HG03095 (cell line): ENCODE results near the gene LLCFC1.

Experiments
- ATAC-seq: cut with Tn5 transposase; IDR thresholded peaks from one replicate; pipeline ENCODE4 v1.9.1; 2021; ENCODE audit warnings: moderate library complexity; ENCODE audit not compliant: unreplicated experiment

LLCFC1 gene

GRCh38 chr7:142910031-142910433, 29.3 kb upstream of the LLCFC1 start:
- no peak for ATAC-seq

- no peak for ATAC-seq
Measured at GRCh38 chr7:142910481-142910880, 28.8 kb upstream of the LLCFC1 start.

GRCh38 chr7:142913051-142913450, 26.2 kb upstream of the LLCFC1 start:
- ATAC-seq, result no peak

GRCh38 chr7:142913566-142913965, 25.7 kb upstream of the LLCFC1 start:
- no peak for ATAC-seq

GRCh38 chr7:142914121-142914520, 25.2 kb upstream of the LLCFC1 start:
- no peak for ATAC-seq

GRCh38 chr7:142915315-142915714, 24.0 kb upstream of the LLCFC1 start:
- ATAC-seq, result no peak

GRCh38 chr7:142916508-142916907, 22.8 kb upstream of the LLCFC1 start:
- ATAC-seq, result no peak

- no peak for ATAC-seq
Measured at GRCh38 chr7:142917447-142917846, 21.8 kb upstream of the LLCFC1 start.

GRCh38 chr7:142918901-142919300, 20.4 kb upstream of the LLCFC1 start:
- ATAC-seq, result no peak

GRCh38 chr7:142919656-142920055, 19.6 kb upstream of the LLCFC1 start:
- ATAC-seq, result no peak

GRCh38 chr7:142923391-142923790, 15.9 kb upstream of the LLCFC1 start:
- ATAC-seq, result no peak

- ATAC-seq, result no peak
Measured at GRCh38 chr7:142925413-142925812, 13.9 kb upstream of the LLCFC1 start.

- ATAC-seq, result no peak
Measured at GRCh38 chr7:142927085-142927745, 12.1 kb upstream of the LLCFC1 start.

GRCh38 chr7:142927949-142928348, 11.3 kb upstream of the LLCFC1 start:
- no peak for ATAC-seq

- ATAC-seq, result no peak
Measured at GRCh38 chr7:142930126-142930730, 9.1 kb upstream of the LLCFC1 start.

GRCh38 chr7:142932386-142933091, 6.7 kb upstream of the LLCFC1 start:
- no peak for ATAC-seq

GRCh38 chr7:142933092-142933475, 6.2 kb upstream of the LLCFC1 start:
- ATAC-seq, result no peak

- ATAC-seq, result no peak
Measured at GRCh38 chr7:142933624-142934023, 5.7 kb upstream of the LLCFC1 start, which contains the start of gene TRPV5. TRPV5 (minus strand) TSS chr7:142933746; CDS start chr7:142933459, 287 bp downstream.

- ATAC-seq, result no peak
Measured at GRCh38 chr7:142934056-142934455, 5.2 kb upstream of the LLCFC1 start.

- no peak for ATAC-seq
Measured at GRCh38 chr7:142935941-142936565, 3.2 kb upstream of the LLCFC1 start.

- no peak for ATAC-seq
Measured at GRCh38 chr7:142938611-142939010, 673 bp upstream of the LLCFC1 start.
